ENCODE measurements around the gene CGNL1. TPM values are rescaled to one million over a fixed set of nuclear protein-coding genes. Genes with fewer than 3 reads are reported as not detected.

CGNL1 gene
- polyA plus RNA-seq, 2 of the 4 experiments (the other 2 are of a cell fraction), result 1.4 to 1.8 TPM

- DNase-seq (ENCODE audit: low read depth in 1 of 2, low spot score in 1 of 2) (no peak), FAIRE-seq (no peak), ATAC-seq (no peak)
- H3K4me3 ChIP-seq, result no peak overlapping the region
- no peak overlapping the region for H3K27ac ChIP-seq
- ChIA-PET CTCF (interaction anchor here (0.7 to 2.6 kb wide), 6 partner anchors 15 to 103 kb away, joined by 3 to 10 read pairs (median 4); no protein-coding TSS in a partner anchor), POLR2A (no interaction called here)
- H3K4me1 ChIP-seq, result peaks cover 17% of the 10 kb centered on the region
- TF ChIP-seq PHF8 (IDR thresholded peaks at IDR 0.05; ENCODE audit: borderline replicate concordance, low read depth) (no peak), FOSL2 (IDR thresholded peaks at IDR 0.05) (no peak), FOSL2 (CRISPR knock-in tag; IDR thresholded peaks at IDR 0.05) (no peak), KDM1A (IDR thresholded peaks at IDR 0.05; ENCODE audit: low read depth) (no peak), ESRRA (IDR thresholded peaks at IDR 0.05; ENCODE audit: borderline replicate concordance, low read length) (no peak), CHD2 (IDR thresholded peaks at IDR 0.05; ENCODE audit: low read length, partially characterized antibody) (no peak)
- H3K9me3 ChIP-seq, result no peaks in the 10 kb centered on the region
- H3K4me2 ChIP-seq, result no peak overlapping the region
- 91% methylated on average over 8 of the region's 8 CpGs for WGBS (ENCODE audit: missing lambda C conversion rate)
Measured at GRCh38 chr15:57443486-57443885, 67.2 kb downstream of the CGNL1 start.

DNA sequence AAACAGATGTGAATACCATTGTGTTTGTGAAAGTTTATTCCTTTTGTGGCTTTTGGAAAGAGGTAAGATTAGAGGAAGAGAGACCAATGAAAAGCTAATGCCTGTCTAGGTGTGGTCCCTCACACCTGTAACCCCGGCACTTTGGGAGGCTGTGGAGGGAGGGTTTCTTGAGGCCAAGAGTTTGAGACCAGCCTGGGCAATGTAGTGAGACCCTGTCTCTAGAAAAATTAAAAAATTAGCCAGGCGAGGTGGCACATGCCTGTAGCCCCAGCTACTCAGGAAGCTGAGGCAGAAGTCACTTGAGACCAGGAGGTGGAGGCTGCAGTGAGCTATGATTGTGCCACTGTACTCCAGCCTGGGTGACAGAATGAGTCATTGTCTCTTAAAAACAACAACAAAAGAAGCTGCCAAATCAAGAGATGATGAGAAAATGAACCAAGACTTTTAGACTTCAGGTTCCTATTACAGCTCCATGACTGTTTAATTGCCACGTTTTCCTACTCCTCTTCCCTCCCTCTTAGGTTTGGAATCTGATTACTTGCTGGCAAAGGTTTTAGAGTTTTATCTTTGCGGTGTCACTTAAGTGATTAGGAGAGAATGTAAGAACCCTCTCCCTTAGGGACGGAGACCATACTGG lies 68.7 kb downstream of the CGNL1 start:
- ChIA-PET CTCF (interaction anchor here (0.6 to 2.6 kb wide), 5 partner anchors 12 to 82 kb away, joined by 3 to 10 read pairs (median 4); no protein-coding TSS in a partner anchor), POLR2A (interaction anchor here (0.6 kb wide), 1 partner anchor 10 kb away, joined by 3 read pairs; no protein-coding TSS in a partner anchor)
- no peaks in the 10 kb centered on the region for H3K9me3 ChIP-seq
- H3K27ac ChIP-seq, result peak overlapping the region; percentile 71 to 72; a peak in 5 of 6 replicates
- H3K4me1 ChIP-seq, result peaks cover 17% of the 10 kb centered on the region
- no peak overlapping the region for H3K4me2 ChIP-seq
- WGBS (ENCODE audit: missing lambda C conversion rate), result 83% methylated on average over 5 of the region's 5 CpGs
- ATAC-seq (no peak), FAIRE-seq (no peak), DNase-seq (ENCODE audit: low read depth in 1 of 2, low spot score in 1 of 2) (no peak)
- TF ChIP-seq ZC3H11A (IDR thresholded peaks at IDR 0.05) (no peak), FOSL2 (IDR thresholded peaks at IDR 0.05) (no peak), FOSL2 (CRISPR knock-in tag; IDR thresholded peaks at IDR 0.05) (peak; percentile 16; the same call in 1 of the 2 replicates)
- no peak overlapping the region for H3K4me3 ChIP-seq

- DNase-seq (ENCODE audit: low read depth in 1 of 2, low spot score in 1 of 2) (peak in 1 of 2 experiments; percentile 37), FAIRE-seq (peak; percentile 79), ATAC-seq (peak in 1 of 2 experiments; percentile 61; a peak in 2 of 6 replicates)
- 80% methylated on average over 1 of the region's 1 CpG for WGBS (ENCODE audit: missing lambda C conversion rate)
- peak overlapping the region; percentile 26 for H3K4me2 ChIP-seq
- H3K4me3 ChIP-seq, result no peak overlapping the region
- POLR2A ChIA-PET, result no interaction called here
- peaks cover 17% of the 10 kb centered on the region for H3K4me1 ChIP-seq
- TF ChIP-seq MAX (IDR thresholded peaks at IDR 0.05) (no peak), BCL3 (IDR thresholded peaks at IDR 0.05) (no peak), MAFK (IDR thresholded peaks at IDR 0.05; ENCODE audit: partially characterized antibody) (peak; percentile 98), GATA3 (IDR thresholded peaks at IDR 0.05; ENCODE audit: borderline replicate concordance) (no peak), NFE2L2 (conservative IDR thresholded peaks at IDR 0.05; ENCODE audit: low read length) (peak; percentile 97), CBX8 (IDR thresholded peaks at IDR 0.05) (no peak), FOSB (CRISPR knock-in tag; IDR thresholded peaks at IDR 0.05) (no peak), CTCF (IDR thresholded peaks at IDR 0.05) (no peak)
- CTCF ChIA-PET, result interaction anchor here (0.7 to 1.3 kb wide), 3 partner anchors 12 to 76 kb away, joined by 3 read pairs; no protein-coding TSS in a partner anchor
- H3K27ac ChIP-seq, result peak overlapping the region; percentile 71 to 72
- H3K9me3 ChIP-seq, result no peaks in the 10 kb centered on the region
Measured at GRCh38 chr15:57445872-57446271, 69.6 kb downstream of the CGNL1 start.

DNA sequence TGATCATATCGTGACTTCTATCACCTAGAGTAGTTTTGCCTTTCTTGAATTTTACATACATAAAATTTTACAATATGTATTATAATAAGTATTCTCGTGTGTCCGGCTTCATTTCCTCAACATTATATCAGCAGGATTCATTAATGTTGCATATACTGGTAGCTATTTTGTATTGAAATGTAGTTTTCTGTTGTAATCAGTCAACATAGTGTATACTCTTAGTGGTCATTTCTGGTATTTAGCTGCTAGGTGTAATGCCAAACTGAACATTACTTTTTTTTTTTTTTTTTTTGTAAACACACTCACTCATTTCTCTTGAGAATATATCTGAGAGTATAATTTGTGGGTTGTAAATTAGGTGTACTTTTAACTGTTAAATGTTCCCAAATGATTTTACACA lies 70.1 kb downstream of the CGNL1 start:
- no peak for TF ChIP-seq POLR2AphosphoS2 (conservative IDR thresholded peaks at IDR 0.05; ENCODE audit: low read length)
- no peak for TF ChIP-seq RCOR1 (IDR thresholded peaks at IDR 0.05; ENCODE audit: low read depth, low read length)
- TF ChIP-seq USF2 (IDR thresholded peaks at IDR 0.05), result no peak
- no peak for TF ChIP-seq RFX5 (IDR thresholded peaks at IDR 0.05)
- FAIRE-seq (peak; percentile 86), DNase-seq (ENCODE audit: low read depth in 1 of 2, low spot score in 1 of 2) (no peak), ATAC-seq (0 out of 6 replicates have a peak, but pooled peaks of 1 of the 2 experiments have one; percentile 53)
- ChIA-PET POLR2A (no interaction called here), CTCF (interaction anchor here (0.7 to 1.3 kb wide), 2 partner anchors 11 to 16 kb away, joined by 3 read pairs; no protein-coding TSS in a partner anchor)
- Histone ChIP-seq H3K27ac (peak overlapping the region; percentile 71 to 72), H3K4me1 (peaks cover 17% of the 10 kb centered on the region), H3K4me2 (peak overlapping the region; percentile 26; the same call in 2 of the 3 replicates), H3K4me3 (no peak overlapping the region), H3K9me3 (no peaks in the 10 kb centered on the region)
- WGBS (ENCODE audit: missing lambda C conversion rate), result 89% methylated on average over 3 of the region's 3 CpGs
